Measurements from ENCODE around the gene MYCBPAP.

The MYCBPAP gene

DNA sequence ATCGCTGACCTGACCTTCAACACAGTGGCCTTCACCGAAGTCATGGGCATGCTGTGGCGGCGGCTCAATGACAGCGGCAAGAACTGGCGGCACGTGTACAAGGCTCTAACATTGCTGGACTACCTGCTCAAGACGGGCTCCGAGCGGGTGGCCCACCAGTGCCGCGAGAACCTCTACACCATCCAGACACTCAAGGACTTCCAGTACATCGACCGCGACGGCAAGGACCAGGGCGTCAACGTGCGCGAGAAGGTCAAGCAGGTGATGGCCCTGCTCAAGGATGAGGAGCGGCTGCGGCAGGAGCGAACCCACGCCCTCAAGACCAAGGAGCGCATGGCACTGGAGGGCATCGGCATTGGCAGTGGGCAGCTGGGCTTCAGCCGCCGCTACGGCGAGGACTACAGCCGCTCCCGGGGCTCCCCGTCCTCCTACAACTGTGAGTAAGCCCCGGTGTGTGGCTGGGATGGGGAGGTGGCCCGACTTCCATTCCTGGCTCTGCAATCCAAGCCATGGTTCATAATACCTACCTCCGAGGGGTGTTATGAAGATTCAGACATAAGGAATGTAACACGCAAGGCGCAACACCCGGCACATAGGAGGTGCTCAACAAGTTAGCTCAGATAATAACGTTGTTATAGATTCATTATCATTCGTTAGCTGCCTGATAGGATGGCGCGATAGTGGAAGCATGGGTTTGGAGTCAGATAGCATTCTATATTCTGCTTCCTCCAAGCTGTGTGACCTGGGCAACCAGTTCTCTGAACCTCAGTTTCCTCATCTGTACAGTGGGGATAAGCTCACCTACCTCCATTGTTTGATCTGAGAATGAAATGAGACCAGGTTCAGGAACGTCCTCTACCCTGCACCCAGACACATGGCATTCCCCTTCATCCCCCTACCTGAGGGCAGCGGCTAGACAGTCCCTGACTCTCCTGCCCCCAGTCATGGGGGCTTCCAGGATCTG, 28.7 kb downstream of the MYCBPAP start:
- no peak for DNase-seq (ENCODE audit: low read depth in 1 of 2, low spot score in 1 of 2)

- no peak for DNase-seq (ENCODE audit: low read depth in 1 of 2, low spot score in 1 of 2)
These were observed 29.7 kb downstream of the MYCBPAP start for GRCh38 chr17:50537721-50538548.

DNA sequence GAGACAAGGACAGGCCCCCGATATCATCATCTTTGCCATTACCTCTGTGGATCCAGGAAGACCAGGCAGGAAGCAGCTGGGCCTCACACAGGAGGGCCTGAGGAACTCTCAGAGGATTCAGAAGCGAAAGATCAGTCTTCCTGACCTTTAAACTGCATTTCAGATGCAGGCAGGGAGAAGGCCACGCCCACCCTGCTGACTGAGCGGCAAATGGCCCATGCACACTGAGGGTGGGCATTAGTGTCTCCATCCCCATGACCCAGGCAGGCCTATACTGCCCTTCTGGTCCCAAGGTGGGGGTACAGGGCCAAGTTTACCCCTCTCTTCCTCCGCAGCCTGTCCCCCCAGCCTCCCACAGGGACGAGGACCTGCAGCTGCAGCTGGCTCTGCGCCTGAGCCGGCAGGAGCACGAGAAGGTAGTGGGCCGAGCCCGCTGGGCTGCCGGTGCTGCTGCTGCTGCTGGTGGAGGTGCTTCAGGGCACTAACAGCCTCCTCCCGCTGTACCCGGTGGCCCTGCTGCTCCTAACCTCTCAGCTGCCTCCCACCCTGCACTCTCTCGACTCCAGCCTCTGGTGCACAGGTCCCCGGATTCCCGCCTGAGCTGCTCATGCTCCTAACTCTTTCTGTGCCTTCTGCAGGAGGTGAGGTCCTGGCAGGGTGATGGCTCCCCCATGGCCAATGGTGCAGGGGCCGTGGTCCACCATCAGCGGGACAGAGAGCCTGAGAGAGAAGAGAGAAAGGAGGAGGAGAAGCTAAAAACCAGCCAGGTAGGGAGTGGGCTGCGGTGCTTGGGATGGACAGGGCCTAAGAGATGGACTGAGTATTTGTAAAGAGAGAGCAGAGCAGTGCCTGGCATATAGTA, 30.5 kb downstream of the MYCBPAP start:
- no peak for DNase-seq (ENCODE audit: low read depth in 1 of 2, low spot score in 1 of 2)

GRCh38 chr17:50539762-50540559, 31.7 kb downstream of the MYCBPAP start:
- no peak for DNase-seq (ENCODE audit: low read depth in 1 of 2, low spot score in 1 of 2)

- no peak for DNase-seq (ENCODE audit: low read depth in 1 of 2, low spot score in 1 of 2)
These were observed 32.5 kb downstream of the MYCBPAP start for GRCh38 chr17:50540560-50541401.

DNA sequence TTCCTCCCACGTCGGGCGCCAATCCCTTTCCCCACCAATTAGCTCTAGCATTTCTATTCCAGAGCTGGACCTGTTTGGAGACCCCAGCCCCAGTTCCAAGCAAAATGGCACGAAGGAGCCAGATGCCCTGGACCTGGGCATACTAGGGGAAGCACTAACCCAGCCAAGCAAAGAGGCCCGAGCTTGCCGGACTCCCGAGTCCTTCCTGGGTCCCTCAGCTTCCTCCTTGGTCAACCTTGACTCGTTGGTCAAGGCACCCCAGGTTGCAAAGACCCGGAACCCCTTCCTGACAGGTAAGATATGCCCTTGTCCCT, 33.1 kb downstream of the MYCBPAP start:
- no peak for DNase-seq (ENCODE audit: low read depth in 1 of 2, low spot score in 1 of 2)

DNA sequence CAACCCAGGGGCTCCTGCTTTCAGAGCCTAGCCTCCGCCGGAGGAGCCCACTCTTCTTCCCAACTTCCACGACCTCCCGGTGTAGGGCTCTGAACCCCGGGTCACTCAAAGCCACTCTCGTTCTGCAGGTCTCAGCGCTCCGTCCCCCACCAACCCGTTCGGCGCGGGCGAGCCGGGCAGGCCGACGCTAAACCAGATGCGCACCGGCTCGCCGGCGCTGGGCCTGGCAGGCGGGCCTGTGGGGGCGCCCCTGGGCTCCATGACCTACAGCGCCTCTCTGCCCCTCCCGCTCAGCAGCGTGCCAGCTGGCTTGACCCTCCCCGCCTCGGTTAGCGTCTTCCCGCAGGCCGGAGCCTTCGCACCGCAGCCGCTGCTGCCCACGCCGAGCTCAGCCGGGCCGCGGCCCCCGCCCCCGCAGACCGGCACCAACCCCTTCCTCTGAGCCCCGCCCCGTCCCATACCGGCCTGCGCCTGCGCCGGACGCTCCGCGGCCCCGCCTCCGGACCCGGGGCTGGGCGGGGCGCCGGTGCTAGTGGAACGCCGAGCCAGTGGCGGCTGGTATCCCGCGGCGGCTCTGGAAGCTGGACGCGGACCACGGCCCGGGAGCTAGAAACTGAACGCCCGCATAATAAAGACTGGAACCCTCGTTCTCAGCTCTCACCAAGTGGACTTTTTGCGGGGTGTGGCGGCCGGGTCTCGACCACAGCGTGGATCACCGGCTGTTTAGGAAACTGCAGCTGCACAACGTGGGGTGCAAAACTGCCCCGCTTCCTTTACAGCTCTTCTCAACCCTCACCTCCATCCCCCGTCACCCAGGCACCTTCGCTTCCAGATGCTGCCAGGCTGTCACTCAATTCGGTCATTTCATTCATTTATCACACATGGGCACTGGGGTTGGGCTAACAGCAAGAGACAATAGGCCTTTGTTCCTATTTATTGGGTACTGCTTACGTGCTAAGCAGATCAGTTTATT, 33.8 kb downstream of the MYCBPAP start:
- DNase-seq (ENCODE audit: low read depth in 1 of 2, low spot score in 1 of 2): peak; percentile 64 to 78

DNA sequence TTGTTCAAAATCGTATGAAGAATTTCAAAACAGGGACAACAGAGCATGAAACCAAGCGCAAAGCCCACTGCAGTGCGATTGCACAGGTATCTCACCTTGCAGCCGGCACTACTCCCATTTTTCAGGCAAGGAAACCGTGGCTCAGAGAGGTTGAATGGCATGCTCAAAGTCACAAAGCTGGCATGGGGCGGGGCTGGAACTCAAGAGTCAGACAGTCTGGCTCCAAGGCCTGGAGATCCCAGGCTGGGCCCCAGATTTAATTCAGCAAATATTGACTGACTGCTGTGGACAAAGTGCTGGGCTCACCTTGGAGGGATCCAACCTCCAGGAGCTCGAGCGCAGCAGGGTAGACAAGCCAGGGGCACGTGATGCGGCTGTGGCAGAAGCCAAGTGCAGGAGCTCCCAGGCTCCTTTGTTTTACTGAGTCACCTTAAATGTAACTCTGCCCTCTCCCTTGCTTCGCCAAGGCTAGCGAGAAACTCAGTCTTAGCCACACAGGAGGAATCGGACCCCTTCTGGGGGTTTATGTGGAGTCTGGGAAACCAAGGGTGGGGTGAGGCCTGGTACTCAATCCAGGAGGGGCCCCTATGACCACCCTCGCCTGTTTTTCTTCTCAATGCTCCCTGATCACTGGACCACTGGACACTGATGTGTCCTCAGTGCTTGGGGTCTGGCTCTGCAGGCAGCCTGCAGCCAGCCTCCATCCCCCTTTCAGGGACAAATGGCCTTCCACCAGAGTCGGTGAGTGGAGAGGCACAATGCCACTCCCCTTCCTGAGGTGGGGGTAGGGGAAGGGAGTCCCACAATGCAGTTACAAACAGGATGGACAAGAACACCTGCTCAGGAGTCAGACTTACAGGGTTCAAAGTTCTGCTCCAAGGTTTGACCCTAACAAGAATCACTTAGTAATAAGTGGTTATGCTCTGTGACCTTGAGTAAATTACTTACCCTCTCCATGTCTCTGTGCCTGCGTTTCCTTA, 34.8 kb downstream of the MYCBPAP start:
- DNase-seq (ENCODE audit: low read depth in 1 of 2, low spot score in 1 of 2): no peak

DNA sequence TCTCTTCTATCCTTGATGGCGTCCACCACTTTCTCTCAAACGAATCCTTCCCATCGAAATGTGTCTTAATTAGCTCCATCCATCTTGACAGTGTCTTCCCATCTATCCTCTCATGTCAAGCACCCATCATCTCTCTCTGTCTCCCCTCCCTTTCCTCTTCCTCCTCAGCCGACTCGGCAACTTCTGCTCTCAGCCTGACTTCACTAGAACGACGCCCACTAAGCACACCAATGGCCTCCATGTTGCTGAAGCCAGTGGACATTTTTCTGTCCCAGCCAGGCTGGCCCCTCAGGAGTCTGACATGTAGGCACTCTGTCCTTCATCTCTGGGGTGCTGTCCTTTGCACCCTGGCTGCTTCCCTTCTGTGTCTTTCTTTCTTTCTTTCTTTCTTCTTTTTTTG, 36.3 kb downstream of the MYCBPAP start:
- DNase-seq (ENCODE audit: low read depth in 1 of 2, low spot score in 1 of 2): no peak

DNA sequence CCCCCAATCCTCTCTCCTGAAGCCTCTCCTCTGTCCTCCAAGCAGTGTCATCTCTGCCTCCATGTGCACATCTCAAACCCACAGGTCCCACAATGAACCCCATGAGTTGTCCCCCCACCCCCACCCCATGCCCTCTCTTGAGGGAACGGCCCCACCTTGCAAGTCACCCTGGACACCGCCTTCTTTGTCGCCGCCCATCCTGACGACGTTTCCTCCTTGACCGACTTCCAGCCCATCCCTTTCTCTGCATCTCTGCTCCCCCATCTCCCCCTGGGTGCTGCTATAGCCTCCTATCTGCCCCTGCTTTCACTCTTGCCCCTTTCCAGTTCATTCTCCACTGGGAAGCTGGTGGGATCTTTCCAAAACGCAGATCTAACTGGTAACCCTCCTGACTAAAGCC, 37.1 kb downstream of the MYCBPAP start:
- DNase-seq (ENCODE audit: low read depth in 1 of 2, low spot score in 1 of 2): no peak

GRCh38 chr17:50546701-50547034, 38.4 kb downstream of the MYCBPAP start:
- no peak for DNase-seq (ENCODE audit: low read depth in 1 of 2, low spot score in 1 of 2)

DNA sequence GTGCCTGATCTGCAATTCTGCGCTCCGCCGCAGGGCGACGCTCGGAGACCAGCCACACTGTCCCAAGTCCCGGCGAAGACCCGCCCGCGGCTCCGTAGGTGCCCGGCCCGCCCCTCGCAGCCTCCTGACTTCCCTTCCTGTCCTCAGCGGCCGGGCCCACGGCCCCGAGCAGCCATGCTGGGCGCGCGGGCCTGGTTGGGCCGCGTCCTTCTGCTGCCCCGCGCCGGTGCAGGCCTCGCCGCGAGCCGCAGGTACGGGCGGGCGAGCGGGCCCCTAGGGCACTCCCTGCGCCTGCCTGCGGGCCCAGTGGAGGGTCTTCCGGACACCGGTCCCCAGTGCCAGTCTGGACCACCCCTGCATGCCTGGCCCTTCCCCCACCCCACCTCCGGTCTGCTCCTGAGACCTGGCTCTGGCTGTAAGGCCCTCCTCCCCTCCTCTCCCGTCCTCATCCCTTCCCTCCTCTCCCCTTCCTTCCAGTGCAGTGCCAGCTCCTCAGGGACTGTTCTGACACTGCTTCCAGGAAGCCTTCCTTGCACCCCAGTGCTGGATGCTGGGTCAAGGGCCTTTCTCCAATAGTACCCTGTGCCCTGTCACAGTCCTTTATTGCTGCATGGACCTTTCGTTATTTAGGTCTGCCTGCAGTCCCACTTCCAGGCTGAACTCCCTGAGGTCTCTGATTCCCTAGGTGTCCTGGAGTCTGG, 38.9 kb downstream of the MYCBPAP start, which contains the start of gene SPATA20:
Gene SPATA20, plus strand, starts transcription at position 140 of the 701 bp plus-strand sequence. Its CDS starts 35 bp downstream, at position 175.
- DNase-seq (ENCODE audit: low read depth in 1 of 2, low spot score in 1 of 2): peak; percentile 67 to 73

DNA sequence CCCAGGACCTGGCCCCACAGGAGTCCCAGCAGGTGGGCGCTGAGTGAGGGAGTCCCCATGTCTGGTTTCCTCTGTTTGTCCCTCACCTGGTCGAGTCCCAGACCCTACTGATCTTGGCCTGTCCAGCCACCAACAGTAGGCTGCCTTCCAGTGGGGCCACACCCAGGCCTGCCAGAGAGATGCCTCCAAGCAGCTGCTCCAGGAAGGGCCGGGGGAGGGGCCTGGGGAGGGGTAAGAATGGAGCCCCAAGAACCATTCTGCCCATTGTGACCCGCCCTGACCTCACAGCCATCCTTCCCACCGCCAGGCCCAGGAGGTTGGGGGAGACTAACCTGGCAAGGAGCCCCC, 39.5 kb downstream of the MYCBPAP start:
- no peak for DNase-seq (ENCODE audit: low read depth in 1 of 2, low spot score in 1 of 2)

GRCh38 chr17:50548831-50549230, 40.6 kb downstream of the MYCBPAP start:
- DNase-seq (ENCODE audit: low read depth in 1 of 2, low spot score in 1 of 2): no peak

GRCh38 chr17:50549256-50549941, 41.2 kb downstream of the MYCBPAP start:
- no peak for DNase-seq (ENCODE audit: low read depth in 1 of 2, low spot score in 1 of 2)

- DNase-seq (ENCODE audit: low read depth in 1 of 2, low spot score in 1 of 2): no peak
These were observed 41.7 kb downstream of the MYCBPAP start for GRCh38 chr17:50549969-50550368.

Data from activated T-helper 1 cell treated with anti-CD3 and anti-CD28 coated beads, Interleukin-2, amount 50 U/mL, for 16 hours (primary cell).